ENCODE measurements around the gene TAF4B. TPM values are rescaled to one million over a fixed set of nuclear protein-coding genes. Genes with fewer than 3 reads are reported as not detected.

TAF4B gene
- 13.3 and 15.8 TPM in 2 replicates for total RNA-seq

GRCh38 chr18:26226229-26227050 lies at the start of gene TAF4B:
TSS of gene TAF4B (plus strand) at chr18:26226445. CDS start at chr18:26226934, 489 bp downstream.

Other genes with a start within 250 kb of the TAF4B start
- 84.2 and 150 TPM in 2 replicates for gene SS18, start 135.8 kb upstream of the TAF4B start, total RNA-seq
- not detected in 2 replicates for gene PSMA8, start 92.6 kb upstream of the TAF4B start, total RNA-seq

Data from tracheal epithelial cell (primary cell).